IMR-90 (cell line): ENCODE results near the gene SSBP3. TPM values are rescaled to one million over a fixed set of nuclear protein-coding genes. Genes with fewer than 3 reads are reported as not detected.

Experiments
- ATAC-seq: fragments of 200-7000 bp; cut with Tn5 transposase; 2 replicates; pipeline ENCODE4 v1.9.1; 2020; ENCODE audit warnings: low read depth, mild to moderate bottlenecking, moderate library complexity
- BruUV-seq: library from RNA; stranded (reverse); fragments of 400-500 nt; replicated peaks from 2 replicates; lab custom pipeline; 2021; lab: Mats Ljungman, UMichigan
- CTCF ChIA-PET: fragments of 300-600 bp; formaldehyde crosslinking; extraction: SDS; loops from one replicate; lab custom pipeline; 2021; ENCODE audit warnings: antibody characterized with exemption; lab: Yijun Ruan, JAX
- POLR2A ChIA-PET: fragments of 300-600 bp; sonication (Branson Sonifier 250); formaldehyde crosslinking; loops from one replicate; lab custom pipeline; 2022; ENCODE audit warnings: antibody characterized with exemption; ENCODE audit not compliant: unreplicated experiment; lab: Charles Lee
- DNase-seq: peaks from one replicate; pipeline ENCODE4 v3.0.0; 2013
- H2AFZ ChIP-seq: replicated peaks from 2 replicates; pipeline ENCODE3; 2013; ENCODE audit warnings: low read length, mild to moderate bottlenecking; ENCODE audit not compliant: poor library complexity
- H2AK5ac ChIP-seq: 2 replicates; pipeline ENCODE4 v1.6.1; 2013; ENCODE audit warnings: low read depth, low read length, inconsistent platforms
- H2AK9ac ChIP-seq: replicated peaks from 2 replicates; pipeline ENCODE3; 2013; ENCODE audit warnings: mild to moderate bottlenecking, low read depth, low read length, moderate library complexity; ENCODE audit not compliant: poor library complexity
- H2BK120ac ChIP-seq: 2 replicates; pipeline ENCODE4 v1.6.1; 2013; ENCODE audit warnings: low read depth, low read length, inconsistent platforms
- H2BK15ac ChIP-seq: 3 replicates; pipeline ENCODE4 v1.6.1; 2013; ENCODE audit warnings: low read depth, low read length, inconsistent platforms
- H2BK20ac ChIP-seq: 2 replicates; pipeline ENCODE4 v1.6.1; 2013; ENCODE audit warnings: low read depth, mild to moderate bottlenecking, inconsistent platforms, low read length, moderate library complexity
- H2BK5ac ChIP-seq: 2 replicates; pipeline ENCODE4 v1.6.1; 2013; ENCODE audit warnings: mild to moderate bottlenecking, low read depth, low read length, inconsistent platforms; ENCODE audit not compliant: poor library complexity, severe bottlenecking
- H3K14ac ChIP-seq: replicated peaks from 2 replicates; pipeline ENCODE4 v1.6.1; 2013; ENCODE audit warnings: low read depth, low read length, inconsistent platforms
- H3K18ac ChIP-seq: 2 replicates; pipeline ENCODE4 v1.6.1; 2013; ENCODE audit warnings: low read depth, low read length, control low read depth
- H3K23ac ChIP-seq: 2 replicates; pipeline ENCODE4 v1.6.1; 2013; ENCODE audit warnings: low read depth, low read length, inconsistent platforms
- H3K27ac ChIP-seq: 2 replicates; pipeline ENCODE4 v1.5.1; 2013; ENCODE audit warnings: mild to moderate bottlenecking, control low read depth, low read length; ENCODE audit not compliant: insufficient read depth
- H3K27me3 ChIP-seq: 2 replicates; pipeline ENCODE4 v1.6.1; 2013; ENCODE audit warnings: low read length; ENCODE audit not compliant: control insufficient read depth, insufficient read depth
- H3K36me3 ChIP-seq: 2 replicates; pipeline ENCODE4 v1.6.1; 2013; ENCODE audit warnings: low read length, mixed read lengths; ENCODE audit not compliant: control insufficient read depth, insufficient read depth
- H3K4ac ChIP-seq: 2 replicates; pipeline ENCODE4 v1.6.1; 2013; ENCODE audit warnings: low read depth, low read length, inconsistent platforms
- H3K4me1 ChIP-seq: 2 replicates; pipeline ENCODE4 v1.6.1; 2013; ENCODE audit warnings: low read length, mixed read lengths; ENCODE audit not compliant: control insufficient read depth, insufficient read depth
- H3K4me2 ChIP-seq: 2 replicates; pipeline ENCODE4 v1.6.1; 2013; ENCODE audit warnings: low read depth, mild to moderate bottlenecking, control low read depth, low read length, moderate library complexity
- H3K4me3 ChIP-seq: 2 replicates; pipeline ENCODE4 v1.5.1; 2013; ENCODE audit warnings: low read depth, mild to moderate bottlenecking, control low read depth, low read length, moderate library complexity; ENCODE audit not compliant: insufficient read depth
- H3K56ac ChIP-seq: 2 replicates; pipeline ENCODE4 v1.6.1; 2013; ENCODE audit warnings: low read length, inconsistent platforms; ENCODE audit not compliant: insufficient read depth; ENCODE audit errors: extremely low read depth
- H3K79me1 ChIP-seq, 2 experiments: 2 replicates each; pipeline ENCODE4 v1.6.1; 2013; ENCODE audit warnings: low read length in 2 of 2, inconsistent platforms in 1 of 2, low read depth in 1 of 2
- H3K9ac ChIP-seq: 2 replicates; pipeline ENCODE4 v1.6.1; 2013; ENCODE audit warnings: low read depth, low read length, control low read depth
- H3K9me1 ChIP-seq: 2 replicates; pipeline ENCODE4 v1.6.1; 2013; ENCODE audit warnings: low read length, inconsistent platforms; ENCODE audit not compliant: insufficient read depth
- H3K9me3 ChIP-seq: 2 replicates; pipeline ENCODE4 v1.6.1; 2013; ENCODE audit warnings: low read length; ENCODE audit not compliant: control insufficient read depth, insufficient read depth
- H4K20me1 ChIP-seq: 2 replicates; pipeline ENCODE4 v1.6.1; 2013; ENCODE audit warnings: low read length, inconsistent platforms; ENCODE audit not compliant: insufficient read depth
- H4K5ac ChIP-seq: 2 replicates; pipeline ENCODE4 v1.6.1; 2013; ENCODE audit warnings: mild to moderate bottlenecking, low read depth, low read length, control low read depth
- H4K8ac ChIP-seq, 2 experiments: 2 replicates each; pipeline ENCODE4 v1.6.1; 2013; ENCODE audit warnings: low read depth in 2 of 2, low read length in 2 of 2, control low read depth in 1 of 2, inconsistent platforms in 1 of 2
- H4K91ac ChIP-seq: 2 replicates; pipeline ENCODE4 v1.6.1; 2013; ENCODE audit warnings: low read depth, low read length, inconsistent platforms; ENCODE audit not compliant: insufficient read depth
- CHD1 ChIP-seq: IDR thresholded peaks from 2 replicates; pipeline ENCODE4 v1.6.1; 2012; ENCODE audit warnings: low read depth, low read length, improper control_type of control experiment
- RCOR1 ChIP-seq: IDR thresholded peaks from 2 replicates; pipeline ENCODE4 v1.6.1; 2012; ENCODE audit warnings: mild to moderate bottlenecking, low read length, improper control_type of control experiment; ENCODE audit not compliant: insufficient replicate concordance
- WGBS, 2 experiments: methylation state at CpG; one replicate each; pipeline versions ENCODE4 v1.1.5 to v1.1.7; 2013; ENCODE audit warnings: missing lambda C conversion rate in 2 of 2; ENCODE audit not compliant: insufficient read length in 1 of 2; ENCODE audit errors: extremely low coverage in 2 of 2; 5-methylcytosine and 5-hydroxymethylcytosine counted together
- dilution Hi-C: fragments of 300-500 bp; cut with HindIII; formaldehyde crosslinking; loops from one replicate; pipeline ENCODE4 v1.14.3; 2018; ENCODE audit warnings: low sequenced_read_pairs; ENCODE audit not compliant: unreplicated experiment
- in situ Hi-C: fragments of 300-500 bp; cut with MboI; formaldehyde crosslinking; loops from 3 replicates; pipeline ENCODE4 v1.14.3; 2019; ENCODE audit warnings: low sequenced_read_pairs, inconsistent platforms, mixed read lengths
- intact Hi-C: fragments of 100-400 bp; cut with micrococcal nuclease; formaldehyde crosslinking; loops from 2 replicates; pipeline ENCODE4 v1.10.0; 2022
- polyA plus RNA-seq, 3 experiments: library from polyadenylated mRNA; depleted of rRNA; stranded (reverse); fragments of >200 nt; gene quantifications; 2 replicates each; pipeline ENCODE4 v1.2.3, GENCODE V29; 2012; ENCODE audit warnings: low replicate concordance in 1 of 3
- total RNA-seq: library from RNA; depleted of rRNA; stranded (reverse); fragments of >200 nt; gene quantifications from 2 replicates; pipeline ENCODE4 v1.2.3, GENCODE V29; 2012

Gene SSBP3
- total and polyA plus RNA-seq, 2 of the 4 experiments (the other 2 are of a cell fraction), result 10.9 to 39.6 TPM

DNA sequence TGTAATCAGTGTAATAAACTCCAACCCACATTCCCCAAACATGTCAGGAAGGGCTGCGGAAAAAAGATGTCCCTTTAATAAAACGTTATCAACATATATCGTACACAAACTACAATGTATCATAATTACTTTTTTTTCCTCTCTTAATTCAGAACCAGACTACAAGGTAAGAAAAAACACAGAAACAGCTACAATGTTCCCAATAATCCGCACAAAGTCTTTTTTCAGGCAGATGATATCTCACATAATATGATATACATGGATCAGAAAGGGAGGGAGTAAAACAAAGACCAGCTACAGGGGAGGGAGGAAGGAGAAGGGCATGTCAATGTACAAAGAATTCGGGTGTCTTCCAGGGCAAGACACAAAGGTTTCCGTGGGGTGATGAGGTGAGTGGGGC is 180.8 kb downstream of the SSBP3 start:
- Histone ChIP-seq H3K9ac (no peak overlapping the region), H4K91ac (no peak overlapping the region), H3K9me1 (peaks cover 20% of the 10 kb centered on the region), H2BK120ac (no peak overlapping the region), H3K23ac (no peak overlapping the region), H3K4me2 (no peak overlapping the region), H3K14ac (no peak overlapping the region), H2BK15ac (no peak overlapping the region), H4K8ac (no peak overlapping the region), H3K4ac (no peak overlapping the region), H4K20me1 (peaks cover 10% of the 10 kb centered on the region), H3K56ac (no peak overlapping the region), H2BK20ac (no peak overlapping the region), H3K79me1 (peaks cover 0 to 5% of the 10 kb centered on the region in 2 experiments; a peak in 1 of 4 replicates), H3K4me1 (peaks cover 22% of the 10 kb centered on the region), H3K27ac (no peak overlapping the region), H2BK5ac (no peak overlapping the region), H4K5ac (no peak overlapping the region), H3K27me3 (no peaks in the 10 kb centered on the region), H2AK9ac (no peak overlapping the region), H2AK5ac (no peak overlapping the region), H3K4me3 (no peak overlapping the region), H3K9me3 (no peaks in the 10 kb centered on the region), H2AFZ (no peak overlapping the region), H3K18ac (no peak overlapping the region), H3K36me3 (peaks cover 19% of the 10 kb centered on the region; the same call in 1 of the 2 replicates)
- no peak for TF ChIP-seq RCOR1
- TF ChIP-seq CHD1, result no peak
- no peak for DNase-seq
- intact Hi-C loops (loop anchor here (10.0 kb wide), 1 partner anchor 179 kb away; the partner anchor contains the start of gene SSBP3), in situ Hi-C loops (no loop called here), dilution Hi-C loops (no loop called here)
- WGBS, 2 experiments, result 100% methylated on average over 2 of the region's 6 CpGs; no CpG with 5 or more reads in 1 of the 2 experiments
- no peak for ATAC-seq
- BruUV-seq, result no TSS peak
- POLR2A ChIA-PET, result no interaction called here
- CTCF ChIA-PET, result no interaction called here
